Fibroblast of villous mesenchyme (primary cell): ENCODE results near the gene R3HDM2. TPM values are rescaled to one million over a fixed set of nuclear protein-coding genes. Genes with fewer than 3 reads are reported as not detected.

Source experiments
- DNase-seq: peaks from one replicate; pipeline ENCODE4 v3.0.0-alpha.2; 2010; ENCODE audit warnings: low read depth
- H3K4me3 ChIP-seq: 2 replicates; pipeline ENCODE4 v1.5.1; 2011; ENCODE audit warnings: low read depth, mild to moderate bottlenecking, low read length
- CTCF ChIP-seq: IDR thresholded peaks from 2 replicates; pipeline ENCODE4 v1.5.1; 2012; ENCODE audit warnings: low read depth, mild to moderate bottlenecking, low read length; ENCODE audit not compliant: insufficient read depth
- total RNA-seq: library from RNA; depleted of rRNA; stranded (reverse); fragments of >200 nt; gene quantifications from 2 replicates; pipeline ENCODE4 v1.2.3, GENCODE V29; 2012

The R3HDM2 gene
- total RNA-seq, 1 donor = 19.0 TPM

- no peak for TF ChIP-seq CTCF
- no peak overlapping the region for H3K4me3 ChIP-seq
- peak; percentile 94 for DNase-seq
Measured at GRCh38 chr12:57452181-57452936, 21.5 kb upstream of the R3HDM2 start.

- no peak overlapping the region for H3K4me3 ChIP-seq
- TF ChIP-seq CTCF = no peak
- DNase-seq = peak; percentile 46
Measured at GRCh38 chr12:57451233-57451778, 20.5 kb upstream of the R3HDM2 start.

- no peak for TF ChIP-seq CTCF
- DNase-seq = no peak
- no peak overlapping the region for H3K4me3 ChIP-seq
Measured at GRCh38 chr12:57450057-57450456, 19.2 kb upstream of the R3HDM2 start.

- DNase-seq = no peak
- no peak overlapping the region for H3K4me3 ChIP-seq
- TF ChIP-seq CTCF = no peak
Measured at GRCh38 chr12:57449375-57449774, 18.5 kb upstream of the R3HDM2 start.

GRCh38 chr12:57448669-57449068 is 17.8 kb upstream of the R3HDM2 start:
- DNase-seq = no peak
- no peak for TF ChIP-seq CTCF
- H3K4me3 ChIP-seq = no peak overlapping the region

GRCh38 chr12:57446292-57446960 is 15.6 kb upstream of the R3HDM2 start:
- TF ChIP-seq CTCF = no peak
- no peak overlapping the region for H3K4me3 ChIP-seq
- no peak for DNase-seq
